Occipital lobe (tissue), 2 donors: ENCODE results near the gene GNA14. TPM values are rescaled to one million over a fixed set of nuclear protein-coding genes. Genes with fewer than 3 reads are reported as not detected.
"Not testable (repeated sequence)": the region's sequence is repeated elsewhere in the genome, so short reads cannot be mapped to it uniquely, and the experiment has no call there.

Experiments
- DNase-seq: peaks from one replicate; lab custom pipeline; 2025; lab: John Stamatoyannopoulos, UW
- total RNA-seq: library from RNA; depleted of rRNA; stranded (reverse); fragments of >200 nt; gene quantifications from one replicate; pipeline ENCODE4 v1.2.3, GENCODE V29; 2014

Gene GNA14
- total RNA-seq, 1 donor from 2014 or later = 0.31 TPM

GRCh38 chr9:77589046-77589795 lies 58.9 kb downstream of the GNA14 start:
- DNase-seq = no peak

GRCh38 chr9:77588271-77588937 lies 59.7 kb downstream of the GNA14 start:
- DNase-seq = no peak

GRCh38 chr9:77587851-77588250 lies 60.3 kb downstream of the GNA14 start:
- no peak for DNase-seq

DNA sequence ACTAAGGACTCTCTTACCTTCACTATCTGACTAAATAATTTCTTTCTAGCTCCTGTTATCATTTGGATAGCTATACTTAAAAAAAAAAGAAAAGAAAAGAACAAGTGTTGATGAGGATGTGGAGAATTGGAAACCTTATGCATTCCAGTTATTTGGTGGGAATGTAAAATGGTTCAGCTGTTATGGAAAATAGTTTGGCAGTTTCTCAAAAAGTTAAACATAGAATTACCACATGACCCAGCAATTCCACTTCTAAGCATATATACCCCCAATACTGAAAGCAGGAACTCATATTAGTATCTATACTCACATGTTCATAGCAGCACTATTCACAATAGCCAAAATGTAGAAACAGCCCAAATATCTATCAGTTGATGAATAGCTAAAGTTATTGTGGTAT lies 61.1 kb downstream of the GNA14 start:
- DNase-seq = no peak

- DNase-seq = no peak
Observed at GRCh38 chr9:77586591-77586990, 61.5 kb downstream of the GNA14 start.

DNA sequence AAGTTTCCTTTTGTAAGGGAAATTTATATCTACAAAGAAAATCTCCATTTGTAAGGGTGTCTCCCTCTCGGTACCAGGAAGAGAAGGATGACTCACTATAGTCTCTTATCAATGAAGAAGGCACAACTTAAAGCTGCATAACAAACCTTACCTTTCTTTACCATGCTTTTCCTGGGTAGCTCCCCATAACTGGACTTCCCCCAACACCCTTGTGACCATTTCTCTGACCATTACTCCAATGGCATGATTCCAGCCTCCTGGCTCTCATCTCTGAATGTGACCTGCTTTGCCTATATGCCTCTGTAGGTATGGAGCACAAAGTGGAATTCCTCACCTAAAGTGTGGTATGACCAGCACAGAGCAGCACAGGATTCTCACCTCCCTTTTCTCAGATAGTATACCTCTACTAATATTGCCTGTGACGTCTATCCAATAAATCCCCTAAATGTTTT lies 62.8 kb downstream of the GNA14 start:
- DNase-seq = no peak

- not testable (repeated sequence) for DNase-seq
Observed at GRCh38 chr9:77584927-77585326, 63.2 kb downstream of the GNA14 start.

GRCh38 chr9:77582961-77583576 lies 65.1 kb downstream of the GNA14 start:
- DNase-seq = no peak

- no peak for DNase-seq
Observed at GRCh38 chr9:77582525-77582924, 65.6 kb downstream of the GNA14 start.

- no peak for DNase-seq
Observed at GRCh38 chr9:77575785-77576184, 72.3 kb downstream of the GNA14 start.

GRCh38 chr9:77569335-77569734 lies 78.8 kb downstream of the GNA14 start:
- no peak for DNase-seq

DNA sequence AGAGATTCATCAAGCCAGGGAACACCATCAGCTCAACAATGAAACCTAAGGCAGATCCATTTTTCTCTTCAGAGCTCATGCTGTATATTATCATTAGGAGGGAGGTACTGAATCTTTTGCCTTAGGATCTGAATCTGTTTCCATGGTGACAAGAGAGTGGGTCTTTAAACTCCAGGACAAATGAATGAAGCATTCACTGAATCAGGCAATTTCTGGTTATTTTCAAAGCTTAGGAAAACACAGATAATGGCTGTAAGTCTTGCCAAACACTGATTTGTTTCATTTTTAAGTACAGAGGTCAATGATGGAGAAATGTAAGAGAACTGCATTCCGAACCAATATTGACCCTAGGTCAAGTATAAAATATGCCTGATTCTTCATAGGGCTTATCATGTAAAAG lies 84.9 kb downstream of the GNA14 start:
- no peak for DNase-seq

- no peak for DNase-seq
Observed at GRCh38 chr9:77562019-77562748, 85.9 kb downstream of the GNA14 start.

DNA sequence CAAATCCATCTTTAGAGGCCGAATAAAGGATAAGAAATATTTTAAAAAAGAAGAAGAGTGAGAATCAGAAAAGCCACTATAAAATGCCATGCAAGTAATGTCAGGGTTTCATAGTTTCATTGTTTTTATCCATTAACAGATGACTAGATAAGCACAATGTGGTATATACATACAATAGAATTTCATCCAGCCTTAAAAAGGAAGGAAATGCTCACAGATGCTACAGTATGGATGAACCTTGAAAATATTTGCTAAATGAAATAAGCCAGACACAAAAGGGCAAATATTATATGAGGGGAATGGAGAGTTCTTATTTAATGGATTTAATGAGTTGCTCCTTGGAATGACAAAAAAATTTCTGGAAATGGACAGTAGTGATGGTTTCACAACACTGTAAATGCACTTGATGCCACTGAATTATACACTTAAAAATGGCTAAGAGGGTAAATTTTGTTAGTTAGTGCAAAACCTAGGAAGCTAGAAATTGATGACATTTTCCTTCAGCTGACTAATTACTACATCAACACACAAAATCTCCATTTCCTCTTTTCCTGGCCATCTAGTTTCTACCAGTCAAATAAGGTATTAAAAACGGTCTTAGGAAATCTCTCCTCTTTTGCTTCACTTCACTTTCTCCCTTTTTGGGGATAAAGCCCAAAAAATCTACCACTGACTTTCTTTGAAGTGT lies 86.6 kb downstream of the GNA14 start:
- no peak for DNase-seq

DNA sequence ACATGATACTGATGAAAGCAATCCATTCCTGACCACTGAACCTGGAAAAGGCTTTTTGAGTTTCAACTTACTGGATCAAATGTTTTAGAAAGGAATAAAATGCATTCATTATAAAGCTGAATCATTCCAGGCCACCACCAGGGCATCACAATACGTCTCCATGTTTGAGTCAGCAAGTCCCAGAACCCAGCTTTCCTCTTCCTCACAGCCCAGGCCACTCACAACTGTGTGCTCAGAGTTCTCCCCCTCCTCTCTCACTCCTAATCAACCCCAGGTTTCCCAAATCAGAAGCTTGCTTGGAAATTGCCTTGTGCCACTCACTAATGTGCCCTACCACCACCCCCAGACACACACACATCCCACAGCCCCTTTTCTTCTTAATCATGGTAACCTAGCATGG lies 91.7 kb downstream of the GNA14 start:
- DNase-seq = no peak

- DNase-seq = no peak
Observed at GRCh38 chr9:77554586-77555105, 93.5 kb downstream of the GNA14 start.

GRCh38 chr9:77547106-77547730 lies 100.9 kb downstream of the GNA14 start:
- DNase-seq = no peak

DNA sequence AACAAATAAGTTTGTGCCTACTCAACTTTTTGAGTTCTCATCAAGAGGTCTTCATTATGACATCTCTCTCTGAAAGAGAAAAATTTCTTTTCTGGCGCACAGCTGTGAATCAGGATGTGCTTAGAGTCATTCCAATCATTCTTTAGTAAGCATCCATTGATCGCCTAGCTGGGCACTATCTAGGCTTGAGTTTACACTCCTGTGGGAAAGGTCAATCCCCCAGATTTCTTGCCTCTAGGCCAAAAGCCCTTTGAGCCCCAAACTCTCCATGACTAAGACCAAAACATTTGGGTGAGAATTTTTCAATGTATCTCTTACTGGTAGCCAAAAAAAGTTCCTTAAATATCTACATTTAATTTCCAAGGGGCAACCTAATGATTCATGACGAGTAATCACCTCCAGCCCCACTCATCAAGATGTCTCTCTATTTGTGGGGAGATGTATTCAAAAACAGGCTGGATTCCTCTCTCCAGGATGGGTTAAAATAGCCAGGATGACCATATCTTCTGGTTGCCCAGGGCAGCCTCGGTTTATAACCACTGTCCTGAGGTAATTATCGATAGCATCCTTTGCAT lies 101.7 kb downstream of the GNA14 start:
- DNase-seq = no peak

- DNase-seq = no peak
Observed at GRCh38 chr9:77544546-77544945, 103.6 kb downstream of the GNA14 start.

- DNase-seq = no peak
Observed at GRCh38 chr9:77543131-77543822, 104.8 kb downstream of the GNA14 start.
